GM21367 (cell line): ENCODE results near the gene AMPD3.
A peak's percentile ranks its signal among the peaks of the same experiment; 100 is the strongest.
"Not testable (repeated sequence)": the region's sequence is repeated elsewhere in the genome, so short reads cannot be mapped to it uniquely, and the experiment has no call there.

Experiments used
- ATAC-seq: cut with Tn5 transposase; IDR thresholded peaks from one replicate; pipeline ENCODE4 v1.9.1; 2021; ENCODE audit not compliant: unreplicated experiment

AMPD3 gene

DNA sequence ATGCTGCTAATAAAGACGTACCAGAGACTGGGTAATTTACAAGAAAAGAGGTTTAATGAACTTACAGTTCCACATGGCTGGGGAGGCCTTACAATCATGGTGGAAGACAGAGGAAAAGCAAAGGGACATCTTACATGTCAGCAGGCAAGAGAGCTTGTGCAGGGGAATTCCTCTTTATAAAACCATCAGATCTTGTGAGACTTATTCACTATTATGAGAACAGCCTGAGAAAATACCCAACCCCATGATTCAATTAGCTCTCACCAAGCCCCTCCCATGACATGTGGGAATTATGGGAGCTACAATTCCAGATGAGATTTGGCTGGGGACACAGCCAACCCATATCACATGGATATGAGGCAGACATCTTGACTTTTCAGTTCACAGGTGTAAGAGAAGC lies 18.4 kb upstream of the AMPD3 start:
- ATAC-seq: not testable (repeated sequence)

DNA sequence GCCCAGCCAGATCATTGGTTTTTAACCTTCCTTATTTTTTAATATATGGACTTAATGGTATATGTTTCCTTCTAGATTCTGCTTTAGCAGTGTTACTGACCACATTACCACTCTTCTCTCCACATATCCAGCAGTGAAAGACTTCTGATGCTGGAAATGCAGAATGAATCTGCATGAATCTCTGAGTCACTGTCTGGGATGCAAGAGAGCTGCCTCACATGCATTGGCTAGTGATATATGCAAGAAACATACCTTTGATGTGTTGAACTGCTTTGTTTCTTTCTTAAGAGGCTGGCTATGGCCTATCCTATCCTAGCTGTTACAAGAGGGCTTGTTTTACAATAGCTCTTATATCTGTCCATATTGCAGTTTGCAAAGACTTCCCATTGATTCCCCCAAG lies 16.6 kb upstream of the AMPD3 start:
- ATAC-seq: no peak

DNA sequence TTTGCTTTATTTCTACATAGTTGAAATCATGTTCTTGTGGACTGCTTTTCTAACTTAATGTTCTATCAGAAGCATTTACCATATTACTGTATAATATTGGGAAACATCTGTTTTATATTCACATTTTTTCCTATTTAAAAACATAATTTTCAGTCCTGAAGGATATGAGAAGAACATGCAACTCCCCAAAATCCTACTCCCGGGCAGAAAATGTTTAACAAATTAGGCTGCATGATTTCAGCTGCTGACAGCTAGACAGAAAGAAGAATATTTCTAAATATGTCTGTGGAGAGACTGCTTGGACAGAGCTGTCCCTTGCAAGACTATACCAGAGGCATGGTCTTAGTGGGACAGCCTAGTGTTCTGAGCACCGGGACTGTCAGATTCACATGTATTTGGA lies 15.7 kb upstream of the AMPD3 start:
- ATAC-seq: no peak

DNA sequence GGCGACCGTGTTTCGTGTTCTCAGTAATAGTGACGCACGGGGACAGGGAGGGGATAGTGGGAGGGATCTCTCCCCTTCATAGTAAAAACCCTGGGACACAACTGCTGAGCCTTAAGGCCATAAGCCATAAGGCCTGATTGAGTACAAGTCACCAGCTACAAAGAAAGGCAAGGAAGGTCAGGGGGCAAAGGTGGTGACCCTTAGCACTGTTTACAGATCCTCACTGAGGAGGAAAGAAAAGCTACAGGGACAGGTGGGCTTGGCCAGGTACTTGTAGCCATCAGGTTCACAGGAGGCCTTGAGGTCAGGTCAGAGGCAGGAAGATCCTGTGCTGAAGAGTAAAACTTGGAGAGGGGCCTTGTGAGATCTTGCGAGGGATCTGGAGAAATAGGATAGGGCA lies 15.1 kb upstream of the AMPD3 start:
- no peak for ATAC-seq

DNA sequence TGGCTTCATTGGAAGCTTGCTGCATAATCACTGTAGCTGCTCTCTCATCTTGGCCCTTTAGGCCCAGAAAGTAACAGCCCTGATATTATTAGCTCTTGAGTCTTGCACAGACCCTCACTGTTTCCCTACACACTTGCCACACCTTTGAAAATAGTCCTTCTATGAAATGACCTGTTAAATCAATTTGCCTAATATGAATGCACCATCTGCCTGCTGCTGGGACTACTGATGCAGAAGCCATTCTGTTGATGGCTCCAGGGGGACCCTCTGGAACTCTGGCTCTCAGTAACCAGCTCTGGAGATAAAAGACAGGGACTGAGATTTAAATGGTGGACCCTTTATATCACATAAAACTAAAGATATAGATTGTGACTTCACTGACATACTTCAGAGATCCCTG lies 14.7 kb upstream of the AMPD3 start:
- ATAC-seq: no peak

DNA sequence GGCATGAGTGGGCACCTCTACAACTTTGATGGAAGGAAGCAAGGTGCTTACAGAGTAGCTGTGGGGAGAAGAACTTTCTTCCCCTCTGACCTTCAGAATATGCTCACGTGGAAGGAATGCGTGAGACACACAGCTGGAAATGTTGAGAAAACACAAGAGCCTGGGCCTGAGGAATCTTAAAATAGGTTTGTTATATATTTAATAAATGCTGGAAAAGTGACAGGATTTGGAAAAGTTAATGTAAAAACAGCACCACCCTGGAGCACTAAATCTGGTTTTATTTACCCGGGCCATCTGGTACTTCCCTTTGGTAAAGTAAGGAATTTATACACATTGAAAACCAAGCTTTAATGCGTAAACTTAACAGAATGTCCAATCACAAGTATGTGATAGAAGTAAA lies 14.0 kb upstream of the AMPD3 start:
- ATAC-seq: no peak

DNA sequence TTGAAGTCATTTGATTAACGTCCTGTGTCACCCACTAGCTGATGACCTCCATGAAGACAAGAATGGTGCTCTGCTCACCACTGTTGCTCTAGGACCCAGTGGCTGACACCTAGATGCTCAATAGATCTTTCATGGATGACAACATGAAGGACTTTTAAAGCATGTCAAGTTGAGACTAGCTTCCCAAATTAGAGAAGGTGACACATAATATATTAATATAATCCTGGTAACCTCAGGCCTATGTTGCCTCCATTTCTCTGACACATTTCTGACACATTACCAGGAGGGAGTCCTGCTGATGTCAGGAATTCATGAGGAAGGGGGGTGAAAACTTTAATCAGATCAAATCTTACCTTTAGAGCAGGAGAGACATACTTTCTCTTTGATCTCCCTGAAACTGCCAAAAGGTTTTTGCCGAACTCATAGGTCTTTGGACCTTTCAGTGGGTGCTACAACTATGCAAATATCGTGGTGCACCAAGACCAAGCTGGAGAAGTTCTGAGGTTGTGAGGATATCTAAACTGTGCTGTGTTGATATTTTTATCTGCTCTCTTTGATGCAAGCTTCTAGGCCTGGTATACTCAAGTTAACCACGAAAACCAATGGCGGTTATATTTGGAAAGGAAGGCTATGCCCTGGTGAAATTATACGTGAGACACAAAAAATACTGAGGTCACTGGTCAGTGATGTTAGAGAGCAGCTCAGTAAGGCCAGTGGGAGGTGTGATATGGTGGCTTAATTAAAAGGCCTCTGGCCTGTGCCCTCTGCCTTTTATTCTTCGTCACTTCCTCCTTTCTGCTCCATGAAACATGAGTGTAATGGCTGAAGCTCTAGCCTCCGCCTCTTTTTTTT lies 13.2 kb upstream of the AMPD3 start:
- peak; percentile 93 for ATAC-seq

DNA sequence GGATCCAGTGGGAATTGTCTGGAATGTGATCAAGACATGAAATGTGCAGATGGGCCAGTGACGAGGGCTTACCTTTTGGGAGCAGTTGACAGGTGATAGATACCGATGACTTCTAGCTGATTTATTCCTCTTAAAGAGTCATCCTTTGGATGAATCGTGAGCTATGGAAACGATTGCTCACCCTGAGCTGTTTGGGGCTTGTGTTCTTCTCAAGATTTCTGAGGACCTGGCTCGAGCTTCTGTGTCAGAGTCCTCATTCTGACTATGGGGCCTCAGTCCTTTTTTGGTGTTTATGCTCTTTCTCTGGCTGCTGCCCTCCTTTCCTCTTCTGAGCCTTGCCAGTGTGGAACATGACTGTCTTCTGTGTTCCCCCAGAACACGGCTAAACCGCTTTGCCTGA lies 11.9 kb upstream of the AMPD3 start:
- ATAC-seq: no peak

DNA sequence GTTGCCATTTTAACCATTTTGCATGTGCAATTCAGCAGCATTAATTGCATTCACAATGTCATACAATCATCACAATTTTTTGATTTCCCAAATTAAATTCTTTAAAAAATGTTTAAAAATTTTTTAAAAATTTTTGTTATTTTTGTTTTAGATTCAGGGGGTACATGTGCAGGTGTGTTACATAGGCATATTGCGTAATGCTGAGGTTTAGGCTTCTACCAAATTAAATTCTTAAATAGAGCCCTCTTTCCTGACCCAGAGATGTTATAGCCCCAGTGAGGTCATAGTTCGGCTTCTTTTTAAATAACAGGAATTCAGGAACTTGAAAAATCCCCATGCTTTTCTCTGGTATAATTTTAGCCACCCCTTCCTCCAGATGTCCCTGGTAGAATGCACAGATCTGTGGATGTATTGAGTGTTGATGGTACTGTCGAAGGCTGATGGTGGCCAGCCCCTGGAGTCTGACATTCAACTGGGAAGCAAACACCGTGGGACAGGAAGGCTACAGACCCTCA lies 11.3 kb upstream of the AMPD3 start:
- ATAC-seq: no peak

DNA sequence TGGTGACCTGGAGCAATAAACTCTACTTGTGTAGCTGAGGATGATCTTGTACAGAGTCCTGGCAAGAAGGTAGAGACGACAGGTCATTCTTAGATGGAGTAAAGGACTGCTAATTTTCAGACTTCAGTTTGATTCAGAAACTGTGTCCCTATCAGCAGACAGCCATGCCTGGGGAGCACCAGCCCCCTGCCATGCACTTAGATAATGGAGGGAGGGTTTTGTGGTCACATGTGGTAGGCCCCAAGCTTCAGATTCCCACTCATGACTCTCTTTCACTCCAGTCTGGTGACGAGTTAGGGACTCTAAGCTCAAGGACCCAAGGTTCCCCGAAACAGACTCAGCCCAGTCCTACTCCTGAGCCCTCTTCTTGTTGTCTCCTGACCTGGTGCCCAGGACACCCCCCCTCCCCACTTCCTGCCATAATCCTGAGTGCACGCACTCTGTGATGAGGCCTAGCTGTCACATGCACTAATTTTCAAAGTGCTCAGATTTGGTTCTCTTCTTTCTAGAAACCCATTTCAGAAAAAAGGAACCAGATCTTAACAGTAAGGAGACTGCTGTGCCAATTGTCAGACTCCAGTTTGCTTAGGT lies 10.2 kb upstream of the AMPD3 start:
- ATAC-seq: no peak

DNA sequence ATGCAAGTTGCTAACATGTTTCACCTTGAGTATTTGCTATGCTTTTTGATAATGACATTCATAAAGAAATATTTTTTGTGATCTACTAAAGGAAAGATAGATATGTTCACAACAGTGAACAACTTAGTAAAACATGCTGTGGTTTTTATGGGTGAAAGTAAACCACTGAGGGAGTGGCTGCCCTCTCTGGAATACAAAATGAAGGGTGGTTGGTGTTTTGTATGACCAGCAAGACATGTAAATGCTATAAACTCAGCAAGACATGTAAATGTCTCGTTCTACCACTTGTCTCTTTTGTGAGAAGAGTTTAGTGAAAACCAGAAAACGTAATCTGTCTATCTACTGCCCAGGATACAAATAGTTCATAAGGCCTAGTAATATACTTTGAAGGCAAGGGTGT lies 7.6 kb upstream of the AMPD3 start:
- ATAC-seq: no peak

DNA sequence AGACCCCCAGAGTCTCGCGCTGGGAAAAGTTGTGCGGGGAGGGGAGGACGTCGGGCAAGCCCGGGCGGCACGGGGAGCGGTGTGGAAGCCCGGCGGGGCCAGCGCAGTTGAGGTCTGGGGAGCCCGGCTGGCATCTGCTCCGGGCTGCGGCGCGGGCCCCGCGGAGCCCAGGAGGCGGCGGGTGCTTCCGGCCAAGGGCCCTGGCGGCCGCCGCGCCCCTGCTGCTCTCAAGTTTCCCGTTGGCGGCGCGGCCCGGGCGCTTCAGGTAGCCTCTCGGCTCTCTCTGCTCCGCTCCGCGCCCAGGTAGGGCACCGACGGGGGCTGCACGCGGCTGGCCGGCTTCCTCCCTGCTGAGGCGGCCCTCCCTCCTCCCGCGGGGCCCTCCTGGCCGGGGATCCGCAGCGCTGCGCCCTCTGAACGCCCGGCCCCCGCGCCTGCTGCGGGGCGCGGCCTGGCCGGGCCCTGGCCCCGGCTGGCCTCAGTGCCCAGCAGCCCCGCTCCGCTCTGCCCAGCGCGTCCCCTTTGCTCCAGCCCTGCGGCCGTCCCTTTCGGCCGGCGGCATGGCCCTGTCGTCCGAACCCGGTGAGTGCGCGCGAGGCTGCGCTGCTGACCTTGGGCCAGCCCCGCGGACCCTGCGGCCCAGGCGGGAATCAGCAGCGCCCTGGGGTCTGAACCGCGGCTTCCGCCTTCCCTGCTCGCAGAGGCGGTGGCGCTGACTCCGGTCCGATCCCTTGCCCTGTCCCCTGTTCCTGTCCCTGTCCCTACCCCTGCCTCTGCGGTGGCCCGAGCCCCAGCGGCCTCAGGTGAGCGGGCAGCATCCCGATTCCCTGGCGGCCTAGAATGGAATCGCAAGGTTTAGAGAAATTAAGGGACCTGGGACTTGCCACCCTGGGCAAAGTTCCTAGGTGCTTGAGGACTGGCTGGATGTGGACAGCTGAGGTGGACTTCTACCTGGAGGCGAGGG lies 4.3 kb upstream of the AMPD3 start:
- no peak for ATAC-seq

DNA sequence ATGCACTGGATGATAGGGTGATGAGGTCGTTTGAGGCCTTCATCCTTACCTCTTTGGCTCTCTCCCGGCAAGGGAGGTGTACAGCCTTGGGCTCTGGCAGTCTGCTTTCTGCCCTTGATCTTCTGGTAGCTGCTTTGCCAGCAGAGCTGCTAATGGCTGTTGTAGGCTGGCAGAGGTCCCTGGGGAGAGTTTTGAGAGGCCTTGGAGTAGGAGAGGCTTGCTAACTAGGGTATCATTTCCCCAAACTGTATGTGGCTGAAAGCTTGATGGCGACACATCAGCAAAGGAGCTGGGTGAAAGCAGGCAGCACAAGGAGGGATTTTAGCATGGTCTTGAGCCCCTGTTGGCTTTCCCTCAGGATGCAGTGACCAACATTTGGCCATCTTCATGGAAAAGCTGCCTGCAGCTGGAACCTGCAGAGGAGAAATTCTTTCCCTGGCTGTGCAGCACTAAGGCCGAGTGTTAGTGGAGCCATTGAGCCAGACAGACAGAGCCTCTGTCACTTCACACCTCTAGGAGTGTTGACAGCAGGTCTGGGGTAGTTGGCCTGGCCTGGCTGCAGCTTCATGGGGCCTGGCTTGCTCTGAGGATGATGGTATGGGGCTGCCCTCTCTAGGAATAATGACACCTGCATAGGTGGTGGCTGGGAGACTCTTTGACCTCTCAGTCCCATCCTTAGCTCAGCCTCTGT lies 3.5 kb upstream of the AMPD3 start:
- ATAC-seq: no peak

DNA sequence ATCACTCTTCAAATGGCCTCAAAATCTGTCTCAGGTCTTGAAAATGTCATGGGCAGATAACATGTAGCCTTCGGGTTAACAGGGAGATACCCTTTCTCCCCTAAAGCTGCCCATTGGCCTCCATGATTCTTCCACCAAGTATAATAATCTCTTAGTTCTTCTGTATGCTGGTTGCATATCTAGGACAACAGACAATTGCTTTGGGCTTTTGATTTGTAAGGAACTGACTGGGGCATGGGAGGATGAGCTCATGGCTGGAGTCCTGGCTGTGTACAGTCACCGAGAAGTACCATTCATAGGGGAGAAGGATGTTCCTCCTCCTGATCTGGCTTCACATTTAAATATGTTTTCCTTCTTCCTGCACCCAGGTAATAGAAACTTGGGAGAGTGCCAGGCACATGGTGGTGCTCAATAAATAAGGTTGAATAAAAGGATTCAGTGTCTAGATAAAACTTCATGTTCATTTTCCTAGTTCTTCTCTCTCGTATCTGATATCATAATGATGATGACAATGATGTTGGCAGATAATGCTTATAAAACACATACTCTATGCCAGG lies 2.8 kb upstream of the AMPD3 start:
- ATAC-seq: no peak

DNA sequence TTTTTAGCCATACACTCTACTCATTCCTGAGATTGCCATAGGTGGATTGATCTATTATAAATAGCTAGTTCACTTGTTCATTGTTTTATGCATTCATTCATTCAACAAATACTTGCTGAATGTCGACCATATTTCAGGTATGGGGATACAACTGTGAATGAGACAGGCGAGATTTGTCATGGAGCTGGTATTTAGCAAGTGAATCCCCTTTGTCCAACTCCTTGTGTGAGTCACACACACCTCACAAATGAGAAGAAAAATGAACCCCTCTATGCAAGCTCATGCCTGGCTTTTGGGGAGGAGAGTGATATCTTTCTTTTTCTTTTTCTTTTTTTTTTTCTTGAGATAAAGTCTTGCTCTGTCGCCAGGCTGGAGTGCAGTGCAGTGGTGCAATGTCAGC lies 1.8 kb upstream of the AMPD3 start:
- ATAC-seq: no peak

DNA sequence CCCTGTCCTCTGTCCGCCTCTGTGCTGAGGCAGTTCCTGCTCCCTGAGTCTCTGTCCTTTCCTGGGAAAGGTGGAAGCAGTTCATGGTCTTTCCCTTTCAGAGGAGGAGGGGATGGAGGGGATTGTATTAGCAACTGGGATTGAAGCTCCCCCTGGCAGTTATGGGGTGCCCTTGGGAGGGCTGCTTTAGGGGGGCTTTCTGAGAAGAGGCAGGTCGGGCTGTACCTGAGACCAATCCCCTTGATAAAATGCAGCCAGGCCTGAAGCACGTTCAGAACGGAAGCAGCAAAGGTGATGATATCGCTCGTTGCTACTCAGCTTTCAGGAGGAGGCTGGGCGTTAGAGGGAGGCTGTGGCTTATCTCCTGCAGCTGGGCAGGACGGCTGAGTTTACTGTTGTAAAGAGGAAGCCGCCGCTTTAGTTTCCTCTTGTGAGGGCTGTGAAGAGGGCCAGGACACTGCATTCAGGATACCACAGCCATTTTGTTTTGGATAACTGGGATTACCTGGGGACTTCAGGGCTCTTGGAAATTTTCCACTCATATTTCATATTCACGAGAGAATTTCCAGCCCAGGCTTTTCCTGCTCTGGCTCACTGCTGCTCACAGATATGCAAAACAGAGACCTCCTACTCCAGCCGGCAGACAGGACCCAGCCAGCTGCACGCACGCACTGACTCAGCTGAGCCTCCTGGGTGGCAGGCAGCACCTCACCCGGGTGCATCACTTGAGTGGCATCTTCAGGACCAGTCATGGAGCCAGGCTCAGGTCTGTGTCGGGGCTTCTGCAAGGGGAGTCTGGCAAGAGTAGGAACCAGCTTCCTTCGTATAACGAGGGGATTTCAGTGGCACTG lies 798 bp downstream of the AMPD3 start:
- peak; percentile 57 for ATAC-seq

DNA sequence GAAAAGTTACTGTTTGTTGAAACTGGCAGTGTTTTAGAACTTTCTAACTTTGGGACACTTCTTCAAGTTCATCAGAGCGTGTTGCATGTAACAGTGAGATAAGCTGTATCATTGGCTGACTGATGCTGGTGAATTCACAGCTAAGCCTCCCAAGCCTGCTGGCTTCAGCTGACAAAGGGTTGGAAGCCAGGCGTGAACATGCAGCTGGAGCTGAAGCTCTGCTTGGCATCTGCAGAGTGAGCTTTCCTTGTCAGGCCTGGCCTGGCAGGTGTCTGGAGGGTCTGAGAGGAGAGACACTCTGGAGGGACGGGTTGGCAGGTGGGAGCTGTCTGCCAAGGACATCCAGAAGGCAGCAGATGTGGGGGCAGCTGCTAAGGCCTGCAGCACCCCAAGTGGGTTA lies 1.5 kb downstream of the AMPD3 start:
- no peak for ATAC-seq

DNA sequence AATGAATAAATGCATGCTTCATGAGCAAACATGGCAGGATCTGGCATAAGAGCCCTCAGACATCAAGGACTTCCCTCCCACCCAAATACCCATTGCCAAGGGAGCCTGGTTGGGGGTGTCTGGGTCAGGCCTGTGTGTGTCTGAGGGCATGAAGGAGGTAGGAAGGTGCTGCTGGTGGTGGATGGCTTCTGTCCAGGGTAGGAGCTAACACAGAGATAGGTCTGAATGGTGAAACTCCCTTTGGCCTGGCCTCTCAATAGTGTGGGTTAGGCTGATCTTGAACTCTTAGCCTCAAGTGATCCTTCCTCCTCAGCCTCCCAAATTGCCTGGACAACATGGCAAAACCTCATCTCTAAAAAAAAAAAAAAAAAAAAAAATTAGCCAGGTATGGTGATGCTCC lies 2.8 kb downstream of the AMPD3 start:
- ATAC-seq: no peak
